PFSK-1 (cell line): ENCODE results near the gene NUB1.

Source experiments
- FOXP2 ChIP-seq: optimal IDR thresholded peaks from 2 replicates; pipeline ENCODE3; 2011; ENCODE audit warnings: borderline replicate concordance, control low read depth, inconsistent platforms; ENCODE audit not compliant: insufficient read depth; ENCODE audit errors: extremely low read length, extremely low read depth
- POLR2AphosphoS5 ChIP-seq: IDR thresholded peaks from 2 replicates; pipeline ENCODE4 v1.6.1; 2012; ENCODE audit warnings: low read depth, mild to moderate bottlenecking, control low read depth, low read length, moderate library complexity
- SIN3A ChIP-seq: IDR thresholded peaks from 2 replicates; pipeline ENCODE4 v1.6.1; 2012; ENCODE audit warnings: mild to moderate bottlenecking, low read length, moderate library complexity, borderline replicate concordance; ENCODE audit not compliant: insufficient read depth
- TAF1 ChIP-seq: IDR thresholded peaks from 2 replicates; pipeline ENCODE4 v1.6.1; 2012; ENCODE audit warnings: low read length, control low read depth, borderline replicate concordance; ENCODE audit not compliant: insufficient read depth
- TF ChIP-seq, protein P1 (sequence below), 2 experiments: IDR thresholded peaks; 2 replicates each; pipeline versions ENCODE4 v1.6.1 to v1.8.0; 2011 to 2012; ENCODE audit warnings: low read depth in 2 of 2, low read length in 2 of 2, control low read depth in 1 of 2, inconsistent platforms in 1 of 2, mild to moderate bottlenecking in 1 of 2, moderate library complexity in 1 of 2; ENCODE audit not compliant: insufficient read depth in 1 of 2

DNA sequence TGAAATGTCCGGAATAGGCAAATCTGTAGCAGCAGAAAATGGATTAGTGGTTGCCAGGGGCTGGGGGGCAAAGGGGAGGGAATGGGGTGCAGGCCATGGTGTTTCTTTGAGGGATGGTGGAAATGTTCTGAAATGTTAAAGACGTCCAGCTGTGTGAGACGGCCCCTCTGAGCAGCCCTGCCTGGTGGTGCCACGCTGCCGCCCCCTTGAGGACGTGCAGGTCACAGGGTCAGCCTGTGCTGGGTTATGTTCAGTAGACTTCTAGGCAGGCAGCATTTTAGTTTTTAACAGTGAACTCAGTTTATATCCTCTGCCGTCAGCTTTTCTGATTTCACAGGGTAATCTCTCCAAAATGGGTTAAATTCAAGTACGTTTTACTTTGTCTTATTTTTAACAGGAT is 9.4 kb downstream of the NUB1 start:
- TF ChIP-seq TAF1: no peak
- no peak for TF ChIP-seq SIN3A
- TF ChIP-seq, protein P1, sequence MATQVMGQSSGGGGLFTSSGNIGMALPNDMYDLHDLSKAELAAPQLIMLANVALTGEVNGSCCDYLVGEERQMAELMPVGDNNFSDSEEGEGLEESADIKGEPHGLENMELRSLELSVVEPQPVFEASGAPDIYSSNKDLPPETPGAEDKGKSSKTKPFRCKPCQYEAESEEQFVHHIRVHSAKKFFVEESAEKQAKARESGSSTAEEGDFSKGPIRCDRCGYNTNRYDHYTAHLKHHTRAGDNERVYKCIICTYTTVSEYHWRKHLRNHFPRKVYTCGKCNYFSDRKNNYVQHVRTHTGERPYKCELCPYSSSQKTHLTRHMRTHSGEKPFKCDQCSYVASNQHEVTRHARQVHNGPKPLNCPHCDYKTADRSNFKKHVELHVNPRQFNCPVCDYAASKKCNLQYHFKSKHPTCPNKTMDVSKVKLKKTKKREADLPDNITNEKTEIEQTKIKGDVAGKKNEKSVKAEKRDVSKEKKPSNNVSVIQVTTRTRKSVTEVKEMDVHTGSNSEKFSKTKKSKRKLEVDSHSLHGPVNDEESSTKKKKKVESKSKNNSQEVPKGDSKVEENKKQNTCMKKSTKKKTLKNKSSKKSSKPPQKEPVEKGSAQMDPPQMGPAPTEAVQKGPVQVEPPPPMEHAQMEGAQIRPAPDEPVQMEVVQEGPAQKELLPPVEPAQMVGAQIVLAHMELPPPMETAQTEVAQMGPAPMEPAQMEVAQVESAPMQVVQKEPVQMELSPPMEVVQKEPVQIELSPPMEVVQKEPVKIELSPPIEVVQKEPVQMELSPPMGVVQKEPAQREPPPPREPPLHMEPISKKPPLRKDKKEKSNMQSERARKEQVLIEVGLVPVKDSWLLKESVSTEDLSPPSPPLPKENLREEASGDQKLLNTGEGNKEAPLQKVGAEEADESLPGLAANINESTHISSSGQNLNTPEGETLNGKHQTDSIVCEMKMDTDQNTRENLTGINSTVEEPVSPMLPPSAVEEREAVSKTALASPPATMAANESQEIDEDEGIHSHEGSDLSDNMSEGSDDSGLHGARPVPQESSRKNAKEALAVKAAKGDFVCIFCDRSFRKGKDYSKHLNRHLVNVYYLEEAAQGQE (IDR thresholded peaks at IDR 0.05; ENCODE audit: insufficient read depth in 1 of 2, low read depth in 2 of 2, low read length in 2 of 2): no peak
- TF ChIP-seq POLR2AphosphoS5: no peak
- TF ChIP-seq FOXP2: no peak
